ENCODE results near the gene DDX49.
"Not testable (repeated sequence)": the region's sequence is repeated elsewhere in the genome, so short reads cannot be mapped to it uniquely, and the experiment has no call there.

Gene DDX49

GRCh38 chr19:18946335-18946734 is 26.8 kb downstream of the DDX49 start:
- no peak for TF ChIP-seq CTCF (IDR thresholded peaks at IDR 0.05; ENCODE audit: low read length, missing control alignments)
- DNase-seq (ENCODE audit: low read depth): no peak
- no peak overlapping the region for H3K4me3 ChIP-seq (replicated peaks; ENCODE audit: low read depth, low read length)

DNA sequence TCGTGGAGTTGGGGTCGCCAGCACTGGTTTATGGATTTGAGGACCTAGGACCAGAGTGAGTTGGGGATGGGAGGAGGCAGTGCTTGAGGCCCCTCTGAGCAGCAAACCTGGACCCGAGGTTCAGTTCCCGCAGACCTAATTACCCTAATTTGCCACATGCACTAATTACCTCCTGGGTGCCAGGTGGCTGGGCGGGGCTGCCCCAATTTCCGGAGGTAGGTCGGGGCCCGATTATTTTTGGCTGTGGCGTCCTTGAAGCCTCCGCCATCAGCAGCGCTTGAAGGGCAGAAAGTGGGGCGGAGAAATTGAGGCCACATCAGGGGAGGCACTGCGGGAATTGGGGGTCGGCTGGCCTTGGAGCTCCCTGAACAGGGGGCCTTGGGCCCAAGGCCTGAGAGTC is 27.4 kb downstream of the DDX49 start:
- H3K4me3 ChIP-seq (replicated peaks; ENCODE audit: low read depth, low read length): no peak overlapping the region
- no peak for TF ChIP-seq CTCF (IDR thresholded peaks at IDR 0.05; ENCODE audit: low read length, missing control alignments)
- no peak for DNase-seq (ENCODE audit: low read depth)

- no peak for DNase-seq (ENCODE audit: low read depth)
- TF ChIP-seq CTCF (IDR thresholded peaks at IDR 0.05; ENCODE audit: low read length, missing control alignments): no peak
- no peak overlapping the region for H3K4me3 ChIP-seq (replicated peaks; ENCODE audit: low read depth, low read length)
These were observed 28.8 kb downstream of the DDX49 start for GRCh38 chr19:18948075-18948975.

- TF ChIP-seq CTCF (IDR thresholded peaks at IDR 0.05; ENCODE audit: low read length, missing control alignments): no peak
- no peak overlapping the region for H3K4me3 ChIP-seq (replicated peaks; ENCODE audit: low read depth, low read length)
- DNase-seq (ENCODE audit: low read depth): no peak
These were observed 29.5 kb downstream of the DDX49 start for GRCh38 chr19:18948976-18949356.

DNA sequence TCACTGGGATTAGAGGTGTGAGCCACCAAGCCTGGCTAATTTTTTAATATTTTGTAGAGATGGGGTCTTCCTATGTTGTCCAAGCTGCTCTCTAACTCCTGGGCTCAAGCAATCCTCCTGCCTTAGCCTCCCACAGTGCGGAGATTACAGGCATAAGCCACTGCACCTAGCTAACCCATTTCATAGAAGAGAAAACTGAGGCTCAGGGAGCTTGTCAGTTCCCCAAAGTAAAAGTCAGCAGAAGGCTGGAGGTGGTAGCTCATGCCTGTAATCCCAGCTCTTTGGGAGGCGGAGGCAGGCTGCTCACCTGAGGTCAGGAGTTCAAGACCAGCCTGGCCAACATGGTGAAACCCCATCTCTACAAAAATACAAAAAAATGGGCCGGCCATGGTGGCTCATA is 30.3 kb downstream of the DDX49 start:
- H3K4me3 ChIP-seq (replicated peaks; ENCODE audit: low read depth, low read length): no peak overlapping the region
- no peak for DNase-seq (ENCODE audit: low read depth)
- no peak for TF ChIP-seq CTCF (IDR thresholded peaks at IDR 0.05; ENCODE audit: low read length, missing control alignments)

DNA sequence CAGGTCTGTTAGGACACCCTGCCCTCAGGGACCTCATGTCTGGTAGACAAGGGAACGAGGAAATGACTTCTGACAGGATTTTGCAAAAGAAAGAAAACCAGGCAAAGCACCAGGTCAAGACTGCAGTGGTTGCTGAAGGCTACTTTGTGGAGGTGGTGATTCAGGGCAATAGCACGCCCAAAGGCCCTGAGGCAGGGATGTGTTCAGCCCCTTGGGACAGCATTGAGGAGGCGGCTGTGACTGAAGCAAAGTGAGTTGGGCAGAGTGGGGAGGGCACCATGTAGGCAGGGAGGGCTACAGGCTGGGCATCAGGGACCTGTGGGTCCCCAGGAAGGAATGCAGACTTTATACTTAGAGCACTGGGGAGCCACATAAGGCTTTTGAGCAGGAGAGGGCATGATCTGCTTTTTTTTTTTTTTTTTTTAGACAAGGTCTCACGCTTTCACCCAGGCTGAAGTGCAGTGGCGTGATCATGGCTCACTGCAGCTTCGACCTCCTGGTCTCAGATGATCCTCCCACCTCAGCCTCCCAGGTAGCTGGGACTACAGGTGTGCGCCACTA is 32.3 kb downstream of the DDX49 start:
- no peak overlapping the region for H3K4me3 ChIP-seq (replicated peaks; ENCODE audit: low read depth, low read length)
- no peak for DNase-seq (ENCODE audit: low read depth)
- no peak for TF ChIP-seq CTCF (IDR thresholded peaks at IDR 0.05; ENCODE audit: low read length, missing control alignments)

DNA sequence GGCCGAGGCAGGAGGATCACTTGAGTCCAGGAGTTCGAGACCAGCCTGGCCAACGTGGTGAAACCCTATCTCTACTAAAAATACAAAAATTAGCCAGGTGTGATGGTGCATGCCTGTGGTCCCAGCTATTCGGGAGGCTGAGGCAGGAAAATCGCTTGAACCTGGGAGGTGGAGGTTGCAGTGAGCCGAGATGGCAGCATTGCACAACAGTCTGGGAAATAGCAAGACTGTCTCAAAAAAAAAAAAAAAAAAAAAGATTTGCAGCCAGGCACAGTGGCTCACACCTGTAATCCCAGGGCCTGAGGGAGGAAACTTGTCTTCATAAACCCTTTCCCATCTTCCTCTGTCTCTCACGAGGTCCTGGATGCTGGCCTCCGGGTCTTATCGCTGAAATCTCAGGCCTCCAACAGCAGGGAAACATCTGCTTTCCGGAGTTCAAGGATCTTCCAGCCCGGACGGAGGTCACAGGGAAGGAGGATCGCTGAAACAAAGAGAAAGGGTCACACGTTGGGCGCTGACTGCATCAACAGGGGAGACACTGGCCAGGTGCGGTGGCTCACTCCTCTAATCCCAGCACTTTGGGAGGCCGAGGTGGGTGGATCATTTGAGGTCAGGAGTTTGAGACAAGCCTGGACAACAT is 33.0 kb downstream of the DDX49 start:
- DNase-seq (ENCODE audit: low read depth): not testable (repeated sequence)

More for the DNA sequence above, 33.0 kb downstream of the DDX49 start:
- H3K4me3 ChIP-seq (replicated peaks; ENCODE audit: low read depth, low read length): not testable (repeated sequence)

Data from fibroblast of pulmonary artery (primary cell).